B cell (primary cell): ENCODE measurements around the gene GADD45G. TPM values are rescaled to one million over a fixed set of nuclear protein-coding genes. Genes with fewer than 3 reads are reported as not detected.

Experiments used
- ATAC-seq: fragments of 200-7000 bp; cut with Tn5 transposase; one replicate; pipeline ENCODE4 v1.10.0; 2021; ENCODE audit warnings: low read depth, mild to moderate bottlenecking, moderate number of reproducible peaks, moderate library complexity
- CTCF ChIA-PET: fragments of 350-600 bp; sonication (Branson Sonifier 250); formaldehyde crosslinking; loops from one replicate; lab custom pipeline; 2021; ENCODE audit warnings: antibody characterized with exemption, inconsistent platforms; lab: Charles Lee
- POLR2A ChIA-PET: fragments of 350-600 bp; sonication (Branson Sonifier 250); formaldehyde crosslinking; loops from one replicate; lab custom pipeline; 2021; ENCODE audit warnings: antibody characterized with exemption; lab: Charles Lee
- DNase-seq: peaks from one replicate; pipeline ENCODE4 v3.0.0; 2013
- H2AFZ ChIP-seq: 2 replicates; pipeline ENCODE4 v1.6.1; 2012; ENCODE audit warnings: mild to moderate bottlenecking, low read depth, low read length; ENCODE audit not compliant: insufficient read depth, poor library complexity, severe bottlenecking
- H3K27ac ChIP-seq, 2 donors: 1 replicate in 1 of 2; 2 replicates in 1 of 2; pipeline ENCODE4 v1.5.1; 2012 to 2013; ENCODE audit warnings: low read length in 2 of 2, mild to moderate bottlenecking in 2 of 2, moderate library complexity in 1 of 2
- H3K27me3 ChIP-seq, 4 experiments: fragments of 200-600 bp in 1 of 4; sonication (generic) in 1 of 4; replicated peaks in 1 of 4; 1 replicate in 2 of 4; 2 replicates in 2 of 4; pipeline versions ENCODE4 v1.6.1 to v1.7.0; 2013 to 2016; ENCODE audit warnings: low read length in 3 of 4, mild to moderate bottlenecking in 2 of 4, mixed read lengths in 1 of 4, moderate library complexity in 1 of 4; ENCODE audit not compliant: insufficient read depth in 4 of 4, control insufficient read depth in 3 of 4; ENCODE audit errors: control extremely low read depth in 1 of 4
- H3K36me3 ChIP-seq, 2 experiments: replicated peaks in 1 of 2; 1 replicate in 1 of 2; 2 replicates in 1 of 2; pipeline versions ENCODE4 v1.6.1 to v1.7.1; 2013; ENCODE audit warnings: low read length in 1 of 2; ENCODE audit not compliant: insufficient read depth in 2 of 2, control insufficient read depth in 1 of 2; ENCODE audit errors: control extremely low read depth in 1 of 2, extremely low read depth in 1 of 2
- H3K4me1 ChIP-seq, 2 donors: fragments of 200-600 bp in 1 of 2; sonication (generic) in 1 of 2; 1 replicate in 1 of 2; 2 replicates in 1 of 2; pipeline versions ENCODE4 v1.5.1 to v1.6.1; 2013 to 2017; ENCODE audit warnings: low read length in 2 of 2; ENCODE audit not compliant: control insufficient read depth in 2 of 2, insufficient read depth in 2 of 2
- H3K4me2 ChIP-seq: replicated peaks from 2 replicates; pipeline ENCODE3; 2012; ENCODE audit warnings: mild to moderate bottlenecking, low read depth, low read length; ENCODE audit not compliant: poor library complexity, severe bottlenecking
- H3K4me3 ChIP-seq, 5 experiments: fragments of 200-600 bp in 1 of 5; sonication (generic) in 1 of 5; 1 replicate in 3 of 5; 2 replicates in 2 of 5; pipeline versions ENCODE4 v1.5.1 to v1.7.0; 2011 to 2016; ENCODE audit warnings: low read length in 4 of 5, mild to moderate bottlenecking in 4 of 5, low read depth in 2 of 5, control low read depth in 1 of 5, moderate library complexity in 1 of 5; ENCODE audit not compliant: insufficient read depth in 1 of 5; ENCODE audit errors: control extremely low read depth in 1 of 5, extremely low read depth in 1 of 5
- H3K79me2 ChIP-seq: fragments of 200-600 bp; sonication (generic); one replicate; pipeline ENCODE4 v1.6.0; 2016; ENCODE audit warnings: low read length; ENCODE audit not compliant: control insufficient read depth, insufficient read depth
- H3K9ac ChIP-seq: fragments of 200-600 bp; sonication (generic); 2 replicates; pipeline ENCODE4 v1.6.1; 2017; ENCODE audit warnings: mild to moderate bottlenecking, low read length, moderate library complexity
- H3K9me3 ChIP-seq, 3 donors: one replicate each; pipeline versions ENCODE4 v1.6.1 to v1.7.1; 2013; ENCODE audit warnings: low read length in 2 of 3; ENCODE audit not compliant: control insufficient read depth in 2 of 3, insufficient read depth in 1 of 3; ENCODE audit errors: control extremely low read depth in 1 of 3
- H4K20me1 ChIP-seq: 2 replicates; pipeline ENCODE4 v1.6.0; 2012; ENCODE audit warnings: mild to moderate bottlenecking, low read length; ENCODE audit not compliant: insufficient read depth, control insufficient read depth, poor library complexity, severe bottlenecking
- H3K27ac Mint-ChIP-seq: one replicate; pipeline ENCODE4 v1.8.0; 2021; ENCODE audit warnings: mixed read lengths
- H3K27me3 Mint-ChIP-seq: one replicate; pipeline ENCODE4 v1.8.0; 2021; ENCODE audit warnings: mixed read lengths
- H3K4me1 Mint-ChIP-seq: one replicate; pipeline ENCODE4 v1.8.0; 2021; ENCODE audit warnings: mixed read lengths
- H3K4me3 Mint-ChIP-seq: one replicate; pipeline ENCODE4 v1.8.0; 2021; ENCODE audit warnings: mixed read lengths
- H3K9me3 Mint-ChIP-seq: one replicate; pipeline ENCODE4 v1.8.0; 2022; ENCODE audit warnings: mixed read lengths; ENCODE audit not compliant: insufficient read depth
- EZH2 ChIP-seq: IDR thresholded peaks from 2 replicates; pipeline ENCODE4 v1.6.1; 2012; ENCODE audit warnings: borderline replicate concordance, low read depth, mild to moderate bottlenecking, moderate library complexity, low read length; ENCODE audit not compliant: insufficient read depth, poor library complexity, severe bottlenecking
- WGBS: methylation state at CpG from one replicate; pipeline ENCODE4 v1.1.5; 2013; ENCODE audit warnings: missing lambda C conversion rate; ENCODE audit not compliant: insufficient coverage; 5-methylcytosine and 5-hydroxymethylcytosine counted together
- intact Hi-C: fragments of 100-400 bp; cut with micrococcal nuclease; formaldehyde crosslinking; loops from one replicate; pipeline ENCODE4 v1.10.0; 2022
- polyA plus RNA-seq: library from polyadenylated mRNA; depleted of rRNA; stranded (reverse); fragments of >200 nt; gene quantifications from 2 replicates; pipeline ENCODE4 v1.2.3, GENCODE V29; 2012
- total RNA-seq, 2 donors: library from RNA; stranded (reverse); fragments of 120-200 nt in 1 of 2; gene quantifications; 1 replicate in 1 of 2; 2 replicates in 1 of 2; pipeline versions ENCODE4 v1.2.3 to v1.2.4, GENCODE V29; 2013 to 2022
- TF ChIP-seq, protein P1 (sequence below): fragments of 200-600 bp; IDR thresholded peaks from one replicate; pipeline ENCODE4 v1.8.0; 2022; ENCODE audit warnings: antibody characterized with exemption, mild to moderate bottlenecking

GADD45G gene
- total and polyA plus RNA-seq, 2 donors (not counting 1 experiment from before 2014, with no cell fraction given), result 4.3 to 5.9 TPM

DNA sequence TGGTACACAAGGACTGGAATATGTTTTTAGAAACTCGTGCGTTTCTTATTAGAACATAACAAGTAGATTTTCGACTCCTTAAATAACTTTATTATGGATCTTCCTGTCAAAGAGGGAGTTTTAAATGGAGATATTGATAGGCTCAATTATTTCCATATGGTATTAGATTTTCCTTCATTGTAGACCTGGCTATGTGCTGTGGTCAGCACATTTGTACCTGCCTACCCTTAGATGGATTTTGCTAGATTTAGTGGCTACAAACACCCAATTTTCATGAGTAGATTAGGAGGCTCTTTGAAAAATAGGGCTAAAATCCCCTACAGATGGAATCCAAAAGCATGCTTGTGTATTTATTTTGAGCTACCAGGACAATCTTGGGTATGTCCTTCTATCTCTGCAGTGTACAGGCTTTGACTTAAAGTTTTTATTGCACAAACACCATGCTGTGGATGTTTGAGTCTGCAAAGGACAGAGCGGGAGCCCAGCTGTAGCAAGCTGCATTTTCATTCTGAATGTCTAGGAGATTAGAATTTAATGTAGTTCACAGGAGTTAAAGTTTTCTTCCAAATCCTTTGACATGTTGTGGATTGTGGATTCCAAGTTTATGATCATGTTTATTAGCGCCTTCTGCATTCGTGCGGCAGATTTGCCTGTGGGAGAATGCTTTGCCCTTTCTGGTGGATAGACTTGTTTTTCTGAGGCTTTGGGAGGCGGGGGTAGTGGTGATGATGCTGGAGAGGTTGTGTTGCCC is 41.6 kb downstream of the GADD45G start:
- intact Hi-C loops, result no loop called here
- Histone ChIP-seq H2AFZ (no peak overlapping the region), H3K27ac (no peak overlapping the region), H3K4me3 (no peak overlapping the region), H3K9me3 (peaks cover 0 to 2% (median 0%) of the 10 kb centered on the region in 3 donors), H3K4me2 (no peak overlapping the region), H3K79me2 (no peaks in the 10 kb centered on the region), H3K9ac (no peak overlapping the region), H3K4me1 (no peaks in the 10 kb centered on the region), H3K36me3 (no peaks in the 10 kb centered on the region), H3K27me3 (peaks cover 0 to 3% (median 0%) of the 10 kb centered on the region in 4 experiments), H4K20me1 (no peaks in the 10 kb centered on the region)
- DNase-seq (no peak), ATAC-seq (no peak)
- ChIA-PET POLR2A (no interaction called here), CTCF (no interaction called here)
- peaks cover 12% of the 10 kb centered on the region for H3K27me3 Mint-ChIP-seq
- H3K9me3 Mint-ChIP-seq, result no peaks in the 10 kb centered on the region
- H3K4me3 Mint-ChIP-seq, result no peak overlapping the region
- no peak overlapping the region for H3K27ac Mint-ChIP-seq
- H3K4me1 Mint-ChIP-seq, result no peaks in the 10 kb centered on the region
- no peak for TF ChIP-seq EZH2
- TF ChIP-seq, protein P1, sequence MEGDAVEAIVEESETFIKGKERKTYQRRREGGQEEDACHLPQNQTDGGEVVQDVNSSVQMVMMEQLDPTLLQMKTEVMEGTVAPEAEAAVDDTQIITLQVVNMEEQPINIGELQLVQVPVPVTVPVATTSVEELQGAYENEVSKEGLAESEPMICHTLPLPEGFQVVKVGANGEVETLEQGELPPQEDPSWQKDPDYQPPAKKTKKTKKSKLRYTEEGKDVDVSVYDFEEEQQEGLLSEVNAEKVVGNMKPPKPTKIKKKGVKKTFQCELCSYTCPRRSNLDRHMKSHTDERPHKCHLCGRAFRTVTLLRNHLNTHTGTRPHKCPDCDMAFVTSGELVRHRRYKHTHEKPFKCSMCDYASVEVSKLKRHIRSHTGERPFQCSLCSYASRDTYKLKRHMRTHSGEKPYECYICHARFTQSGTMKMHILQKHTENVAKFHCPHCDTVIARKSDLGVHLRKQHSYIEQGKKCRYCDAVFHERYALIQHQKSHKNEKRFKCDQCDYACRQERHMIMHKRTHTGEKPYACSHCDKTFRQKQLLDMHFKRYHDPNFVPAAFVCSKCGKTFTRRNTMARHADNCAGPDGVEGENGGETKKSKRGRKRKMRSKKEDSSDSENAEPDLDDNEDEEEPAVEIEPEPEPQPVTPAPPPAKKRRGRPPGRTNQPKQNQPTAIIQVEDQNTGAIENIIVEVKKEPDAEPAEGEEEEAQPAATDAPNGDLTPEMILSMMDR, result no peak
- WGBS, result 100% methylated on average over 3 of the region's 8 CpGs

GRCh38 chr9:89647366-89648128 is 42.7 kb downstream of the GADD45G start:
- Histone ChIP-seq H3K79me2 (no peaks in the 10 kb centered on the region), H3K9me3 (peaks cover 0 to 2% (median 0%) of the 10 kb centered on the region in 3 donors), H3K27ac (no peak overlapping the region), H3K27me3 (peaks cover 0 to 3% (median 0%) of the 10 kb centered on the region in 4 experiments), H3K9ac (no peak overlapping the region), H3K4me3 (no peak overlapping the region), H4K20me1 (no peaks in the 10 kb centered on the region), H3K4me1 (no peaks in the 10 kb centered on the region), H3K36me3 (no peaks in the 10 kb centered on the region), H2AFZ (no peak overlapping the region), H3K4me2 (no peak overlapping the region)
- H3K4me3 Mint-ChIP-seq, result no peak overlapping the region
- POLR2A ChIA-PET, result no interaction called here
- H3K4me1 Mint-ChIP-seq, result no peaks in the 10 kb centered on the region
- no peak for ATAC-seq
- 91% methylated on average over 14 of the region's 15 CpGs for WGBS
- intact Hi-C loops, result no loop called here
- DNase-seq, result no peak
- H3K9me3 Mint-ChIP-seq, result no peaks in the 10 kb centered on the region
- no peak overlapping the region for H3K27ac Mint-ChIP-seq
- TF ChIP-seq EZH2, result no peak
- TF ChIP-seq, protein P1, result no peak
- CTCF ChIA-PET, result no interaction called here
- peaks cover 12% of the 10 kb centered on the region for H3K27me3 Mint-ChIP-seq
